Ovary (tissue), 3 donors: ENCODE measurements around the gene SLC19A1.

Source experiments
- CTCF ChIP-seq, 3 donors: fragments of 450-650 bp in 2 of 3; fragments of 200-600 bp in 1 of 3; IDR thresholded peaks; one replicate each; pipeline versions ENCODE4 v1.5.1 to v1.8.0; 2016 to 2022; ENCODE audit warnings: antibody characterized with exemption in 3 of 3, mild to moderate bottlenecking in 1 of 3
- POLR2A ChIP-seq: fragments of 450-650 bp; IDR thresholded peaks from one replicate; pipeline ENCODE4 v1.6.1; 2017; ENCODE audit warnings: antibody characterized with exemption, mild to moderate bottlenecking, moderate library complexity
- donor health status: DM: no; HTN: no; CAD: no.

GRCh38 chr21:45502600-45502999 is 39.6 kb downstream of the SLC19A1 start:
- TF ChIP-seq POLR2A (no peak), CTCF (IDR thresholded peaks at IDR 0.05) (no peak)
